Fibroblast of mammary gland (primary cell): ENCODE data around the gene IRAG1.
A peak's percentile ranks its signal among the peaks of the same experiment; 100 is the strongest.

ENCODE experiments used
- DNase-seq: peaks from one replicate; pipeline ENCODE4 v3.0.0-alpha.2; 2010; ENCODE audit warnings: low read depth
- H3K4me3 ChIP-seq: 2 replicates; pipeline ENCODE4 v1.5.1; 2011; ENCODE audit warnings: low read depth, mild to moderate bottlenecking, low read length, moderate library complexity; ENCODE audit not compliant: control insufficient read depth
- TF ChIP-seq, protein P1 (sequence below): conservative IDR thresholded peaks from 2 replicates; pipeline ENCODE4 v1.5.1; 2011; ENCODE audit warnings: low read depth, low read length, inconsistent platforms; ENCODE audit not compliant: control insufficient read depth, insufficient read depth

The IRAG1 gene

DNA sequence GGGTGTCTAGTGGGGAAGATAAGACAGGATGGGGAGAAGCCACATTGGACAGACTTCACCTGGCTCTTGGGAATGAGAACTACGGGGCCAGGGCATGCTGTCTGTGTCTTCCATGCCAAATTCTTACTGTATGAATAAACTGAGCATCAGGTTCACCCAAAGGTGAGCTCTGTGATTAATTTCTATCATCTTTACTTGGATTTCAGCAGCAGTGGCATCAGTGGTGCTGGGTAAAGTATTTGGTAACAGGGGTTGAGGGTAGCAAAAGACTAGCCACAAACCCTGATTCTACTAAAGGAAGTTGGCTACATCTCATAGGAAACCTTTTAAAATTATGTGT is 38.8 kb downstream of the IRAG1 start:
- no peak for DNase-seq
- TF ChIP-seq, protein P1, sequence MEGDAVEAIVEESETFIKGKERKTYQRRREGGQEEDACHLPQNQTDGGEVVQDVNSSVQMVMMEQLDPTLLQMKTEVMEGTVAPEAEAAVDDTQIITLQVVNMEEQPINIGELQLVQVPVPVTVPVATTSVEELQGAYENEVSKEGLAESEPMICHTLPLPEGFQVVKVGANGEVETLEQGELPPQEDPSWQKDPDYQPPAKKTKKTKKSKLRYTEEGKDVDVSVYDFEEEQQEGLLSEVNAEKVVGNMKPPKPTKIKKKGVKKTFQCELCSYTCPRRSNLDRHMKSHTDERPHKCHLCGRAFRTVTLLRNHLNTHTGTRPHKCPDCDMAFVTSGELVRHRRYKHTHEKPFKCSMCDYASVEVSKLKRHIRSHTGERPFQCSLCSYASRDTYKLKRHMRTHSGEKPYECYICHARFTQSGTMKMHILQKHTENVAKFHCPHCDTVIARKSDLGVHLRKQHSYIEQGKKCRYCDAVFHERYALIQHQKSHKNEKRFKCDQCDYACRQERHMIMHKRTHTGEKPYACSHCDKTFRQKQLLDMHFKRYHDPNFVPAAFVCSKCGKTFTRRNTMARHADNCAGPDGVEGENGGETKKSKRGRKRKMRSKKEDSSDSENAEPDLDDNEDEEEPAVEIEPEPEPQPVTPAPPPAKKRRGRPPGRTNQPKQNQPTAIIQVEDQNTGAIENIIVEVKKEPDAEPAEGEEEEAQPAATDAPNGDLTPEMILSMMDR: no peak
- H3K4me3 ChIP-seq: no peak overlapping the region

DNA sequence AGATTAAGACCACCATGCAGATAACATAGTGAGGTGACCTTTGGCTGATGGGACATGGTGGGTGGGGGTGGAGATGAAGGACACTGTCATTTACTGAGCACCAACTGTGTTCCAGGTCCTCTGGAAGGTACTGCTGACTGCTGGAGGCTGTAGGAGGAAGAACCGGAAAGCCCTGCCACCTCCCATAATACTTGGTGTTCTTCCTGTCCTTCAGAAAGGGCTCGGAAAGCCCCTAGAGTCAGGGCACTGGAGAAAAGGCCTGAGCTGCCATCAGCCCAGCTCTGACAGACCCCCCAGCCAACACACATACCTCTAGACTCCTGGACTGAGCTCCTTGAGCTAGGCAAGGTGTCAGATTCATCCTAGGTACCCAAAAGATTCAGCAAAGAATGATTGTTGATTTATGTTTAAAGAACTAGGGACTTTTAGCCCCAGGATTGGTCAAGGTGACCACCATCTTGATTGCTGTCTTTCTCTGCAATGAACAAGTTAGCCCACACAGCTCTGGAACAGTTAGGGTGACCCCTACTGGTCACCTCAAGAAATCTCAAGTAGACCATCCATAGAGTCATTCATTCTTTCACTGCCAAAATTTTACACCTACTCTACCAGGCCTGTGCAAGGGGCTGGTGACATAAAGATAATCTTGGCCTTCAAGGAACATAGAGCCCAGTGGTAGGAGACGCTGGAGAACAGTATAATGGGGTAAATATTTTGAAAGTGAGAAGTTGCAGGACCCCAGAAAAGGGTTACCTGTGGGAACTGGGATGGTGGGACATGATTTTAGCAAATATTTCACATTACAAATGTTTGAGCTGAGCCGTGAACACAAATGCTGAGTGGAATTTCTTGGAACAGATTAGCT is 39.4 kb downstream of the IRAG1 start:
- H3K4me3 ChIP-seq: no peak overlapping the region
- TF ChIP-seq, protein P1: peak; percentile 83
- peak; percentile 86 for DNase-seq

DNA sequence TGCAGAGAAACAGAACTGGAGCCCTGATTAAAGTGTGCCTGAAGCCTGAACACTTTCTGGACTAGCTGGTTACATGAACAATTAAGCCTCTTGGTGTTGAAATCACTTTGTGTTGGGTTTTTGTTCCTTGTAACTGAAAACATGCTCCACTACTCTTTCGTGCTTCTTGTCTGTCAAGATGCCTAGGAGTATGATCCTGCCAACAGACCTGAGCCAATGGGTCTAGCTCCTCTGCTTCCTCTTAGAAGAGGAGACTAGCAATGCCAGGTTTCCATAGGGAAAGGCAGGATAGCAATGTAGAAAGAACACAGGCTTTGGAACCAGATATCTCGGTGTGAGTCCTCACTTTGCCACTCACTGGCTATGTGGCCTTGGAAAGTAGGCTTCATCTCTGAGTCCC is 40.3 kb downstream of the IRAG1 start:
- no peak for DNase-seq
- TF ChIP-seq, protein P1: no peak
- no peak overlapping the region for H3K4me3 ChIP-seq

DNA sequence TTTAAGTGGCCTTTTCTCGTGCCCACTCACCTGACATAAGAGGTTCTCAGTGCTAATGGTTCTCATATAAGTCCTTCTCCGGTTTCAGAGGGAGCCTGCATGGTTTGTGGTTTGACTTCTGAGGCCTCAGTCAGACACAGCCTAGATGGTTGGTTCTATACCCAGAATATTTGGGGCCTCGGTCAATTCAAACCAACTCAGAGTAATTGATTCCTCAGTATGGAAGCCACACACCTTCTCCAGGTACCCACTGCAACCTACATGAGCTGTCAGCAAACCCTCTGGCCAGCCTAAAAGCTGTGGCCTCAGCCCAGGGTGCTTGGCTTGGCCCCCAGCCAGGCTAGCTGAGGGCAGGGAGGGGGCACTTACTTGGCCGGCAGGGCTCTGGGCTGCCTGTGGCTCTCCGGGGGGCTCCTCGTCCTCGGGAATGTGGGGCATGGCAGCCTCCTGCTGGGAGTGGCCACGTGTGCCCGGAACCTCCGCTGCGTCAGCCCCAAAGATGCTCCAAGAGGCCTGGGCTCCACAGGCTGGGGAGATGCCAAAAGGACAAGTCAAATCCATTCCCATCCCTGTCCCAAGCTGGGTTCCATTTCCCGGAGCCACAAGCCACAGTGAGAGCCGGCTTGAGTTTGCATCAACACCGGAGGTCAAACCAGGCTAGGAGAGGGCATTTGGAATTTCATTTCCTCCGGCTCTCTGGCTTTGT is 41.7 kb downstream of the IRAG1 start:
- TF ChIP-seq, protein P1: no peak
- no peak for DNase-seq

DNA sequence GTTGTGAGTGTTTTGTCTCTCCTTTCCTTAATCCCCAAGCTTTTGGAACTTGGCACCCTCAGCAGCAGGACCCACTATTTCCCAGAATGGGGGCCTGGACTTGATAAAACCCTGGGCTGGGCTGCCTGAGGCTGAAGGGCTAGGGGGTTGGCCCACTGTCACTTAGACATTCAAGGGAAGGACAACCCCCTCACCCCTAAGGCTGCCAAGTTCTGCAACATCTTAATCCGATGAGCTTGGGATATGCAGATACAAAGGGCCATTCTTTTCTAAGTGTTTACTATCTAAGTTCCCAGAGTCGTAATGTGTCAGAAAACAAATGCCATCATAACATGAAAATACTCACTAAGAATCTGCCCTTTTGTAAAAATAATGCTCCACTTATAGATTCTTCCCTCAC is 42.9 kb downstream of the IRAG1 start:
- TF ChIP-seq, protein P1: no peak
- H3K4me3 ChIP-seq: no peak overlapping the region
- no peak for DNase-seq

More for the DNA sequence above, 41.7 kb downstream of the IRAG1 start:
- no peak overlapping the region for H3K4me3 ChIP-seq

DNA sequence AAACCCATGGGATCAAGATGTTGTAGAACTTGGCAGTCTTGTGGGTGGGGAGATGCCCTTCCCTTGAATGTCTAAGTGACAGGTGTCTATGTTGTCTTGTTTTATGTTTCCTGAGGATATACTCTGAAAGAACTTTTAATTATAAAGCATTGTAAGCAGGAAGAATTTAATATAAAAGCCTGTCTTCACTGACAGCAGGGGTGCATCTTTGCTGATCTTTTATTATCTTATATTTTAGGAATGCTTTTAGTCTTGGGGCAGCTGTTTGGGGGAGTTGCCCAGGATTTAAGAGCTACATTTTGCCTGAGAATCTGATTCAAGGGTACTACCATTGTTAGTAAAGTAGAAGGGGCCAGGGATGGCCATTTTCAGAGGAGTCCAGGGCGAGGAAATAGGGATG is 43.4 kb downstream of the IRAG1 start:
- TF ChIP-seq, protein P1: no peak
- no peak for DNase-seq
- no peak overlapping the region for H3K4me3 ChIP-seq
